NCI-H2081 treated with DMSO at 0.1 percent for 48 hours (cell line): ENCODE measurements around the gene FLCN.

Experiments
- DNase-seq: peaks from one replicate; lab custom pipeline; 2025; lab: John Stamatoyannopoulos, UW

FLCN gene

DNA sequence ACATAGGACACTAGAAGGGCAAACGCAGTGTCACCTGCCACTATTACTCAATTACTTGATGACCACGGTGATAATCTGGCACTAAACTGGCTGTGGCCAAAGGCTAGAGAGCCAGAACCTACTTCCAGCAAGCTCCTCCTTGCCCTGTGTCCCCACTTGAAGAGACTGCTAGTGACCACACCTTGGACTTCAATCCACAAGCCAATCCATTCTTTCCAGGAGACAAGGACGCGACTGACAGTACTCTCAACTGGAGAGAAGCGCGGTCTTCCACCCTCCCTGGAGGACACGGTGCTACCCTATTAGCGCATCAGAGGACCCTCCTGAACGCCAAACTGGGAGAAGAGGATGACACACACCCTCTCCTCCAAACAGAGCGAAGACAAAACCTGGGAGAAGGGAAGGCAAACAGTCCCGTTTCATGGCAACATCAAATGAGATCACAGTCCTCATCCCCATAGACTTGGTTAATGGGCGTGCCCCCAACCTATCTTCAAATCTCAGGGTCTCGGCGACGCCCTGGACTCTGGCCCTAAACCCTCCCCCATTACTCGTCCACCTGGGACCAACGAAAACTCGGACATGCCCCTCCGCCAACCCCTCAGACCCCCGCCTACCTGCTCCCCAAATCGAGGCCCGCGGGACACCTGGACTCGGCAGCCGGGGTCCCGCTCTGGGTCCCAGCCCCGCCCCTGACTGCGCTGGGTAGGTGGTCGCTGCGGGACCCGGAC, 508 bp downstream of the FLCN start:
- DNase-seq: no peak

DNA sequence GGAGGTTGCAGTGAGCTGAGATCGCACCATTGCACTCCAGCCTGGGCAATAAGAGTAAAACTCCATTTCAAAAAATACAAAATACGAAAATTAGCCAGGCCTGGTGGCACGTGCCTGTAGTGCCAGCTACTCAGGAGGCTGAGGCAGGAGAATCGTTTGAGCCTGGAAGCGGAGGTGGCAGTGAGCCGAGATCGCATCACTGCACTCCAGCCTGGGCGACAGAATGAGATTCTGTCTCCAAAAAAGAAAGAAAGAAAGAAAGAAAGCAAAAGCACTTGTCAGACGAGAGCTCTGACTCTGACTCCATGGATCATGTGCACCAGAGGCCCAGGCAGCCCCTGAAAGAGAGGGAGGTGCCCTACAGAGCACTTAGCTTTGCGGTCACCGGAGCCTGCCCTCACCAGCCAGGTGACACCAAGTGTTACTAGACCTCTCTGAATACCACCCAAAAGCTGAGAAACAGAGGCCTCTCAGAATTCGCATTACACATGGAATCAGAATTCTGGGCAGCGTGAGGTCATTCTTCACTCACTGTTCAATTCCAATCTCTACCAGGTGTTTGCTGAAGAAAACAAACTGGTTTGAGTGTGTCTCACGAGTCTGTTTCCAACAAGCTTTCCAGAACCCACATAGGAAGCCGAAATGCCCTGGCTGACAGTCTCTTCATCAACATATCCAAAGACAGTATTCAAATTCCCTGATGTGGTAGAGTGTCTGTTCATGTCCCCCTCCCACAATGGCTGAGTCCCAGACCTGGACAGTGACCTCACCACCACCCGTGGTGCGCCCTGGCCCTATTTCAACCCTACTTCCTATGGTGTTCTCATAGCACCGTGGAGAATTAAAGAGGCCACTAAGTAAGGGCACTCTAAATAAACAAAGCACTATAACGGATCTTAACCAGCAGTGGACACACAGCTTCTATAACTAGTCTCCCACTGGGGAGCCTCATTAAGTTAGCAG, 1.5 kb downstream of the FLCN start:
- no peak for DNase-seq

DNA sequence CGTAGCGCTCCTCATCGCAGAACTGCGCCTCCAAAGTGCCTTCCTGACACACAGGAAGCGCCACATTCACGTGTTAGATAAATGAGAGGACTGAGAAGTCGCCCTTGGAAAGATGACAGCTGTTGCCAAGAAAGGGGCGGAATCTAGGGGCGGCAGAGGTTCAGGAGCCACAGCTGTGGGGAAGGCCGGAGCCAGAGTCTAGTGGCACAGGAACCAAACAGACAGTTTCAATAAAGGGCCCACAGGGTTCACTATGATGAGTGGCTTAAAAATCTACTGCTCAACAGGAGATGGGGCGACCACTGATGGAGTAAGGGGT, 4.7 kb downstream of the FLCN start:
- no peak for DNase-seq

DNA sequence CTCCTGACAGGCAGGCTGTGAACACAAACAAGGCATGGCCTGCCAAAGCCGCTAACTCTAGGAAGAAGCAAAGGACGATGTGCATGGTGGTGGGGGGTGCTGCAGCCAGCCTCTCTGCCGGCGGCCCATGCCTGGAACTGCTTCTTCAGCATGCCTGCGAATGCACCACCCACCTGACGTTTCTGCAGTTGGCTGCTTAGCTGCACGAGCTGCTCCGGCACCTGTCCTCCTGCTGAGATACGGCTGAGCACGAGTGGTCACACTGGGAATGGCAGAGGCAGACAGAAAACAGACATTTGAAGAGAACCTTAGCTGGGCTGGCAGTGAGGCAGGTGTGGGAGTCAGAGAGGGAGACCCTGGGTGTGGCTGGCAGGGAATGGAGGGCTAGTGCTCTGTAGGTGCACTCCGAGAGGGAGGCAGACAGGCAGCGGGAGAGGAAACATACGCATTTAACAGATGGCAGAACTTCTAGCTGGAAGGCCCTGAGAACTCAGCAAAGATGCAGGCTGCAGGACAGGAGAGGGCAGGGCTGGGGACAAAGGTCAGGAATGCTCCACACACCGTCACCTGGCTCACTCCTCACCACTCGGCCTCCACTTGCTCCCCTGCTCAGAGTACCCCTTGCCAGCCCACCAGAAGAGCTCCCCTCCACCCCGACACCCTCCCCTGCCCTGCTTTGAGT, 5.2 kb downstream of the FLCN start:
- DNase-seq: no peak

DNA sequence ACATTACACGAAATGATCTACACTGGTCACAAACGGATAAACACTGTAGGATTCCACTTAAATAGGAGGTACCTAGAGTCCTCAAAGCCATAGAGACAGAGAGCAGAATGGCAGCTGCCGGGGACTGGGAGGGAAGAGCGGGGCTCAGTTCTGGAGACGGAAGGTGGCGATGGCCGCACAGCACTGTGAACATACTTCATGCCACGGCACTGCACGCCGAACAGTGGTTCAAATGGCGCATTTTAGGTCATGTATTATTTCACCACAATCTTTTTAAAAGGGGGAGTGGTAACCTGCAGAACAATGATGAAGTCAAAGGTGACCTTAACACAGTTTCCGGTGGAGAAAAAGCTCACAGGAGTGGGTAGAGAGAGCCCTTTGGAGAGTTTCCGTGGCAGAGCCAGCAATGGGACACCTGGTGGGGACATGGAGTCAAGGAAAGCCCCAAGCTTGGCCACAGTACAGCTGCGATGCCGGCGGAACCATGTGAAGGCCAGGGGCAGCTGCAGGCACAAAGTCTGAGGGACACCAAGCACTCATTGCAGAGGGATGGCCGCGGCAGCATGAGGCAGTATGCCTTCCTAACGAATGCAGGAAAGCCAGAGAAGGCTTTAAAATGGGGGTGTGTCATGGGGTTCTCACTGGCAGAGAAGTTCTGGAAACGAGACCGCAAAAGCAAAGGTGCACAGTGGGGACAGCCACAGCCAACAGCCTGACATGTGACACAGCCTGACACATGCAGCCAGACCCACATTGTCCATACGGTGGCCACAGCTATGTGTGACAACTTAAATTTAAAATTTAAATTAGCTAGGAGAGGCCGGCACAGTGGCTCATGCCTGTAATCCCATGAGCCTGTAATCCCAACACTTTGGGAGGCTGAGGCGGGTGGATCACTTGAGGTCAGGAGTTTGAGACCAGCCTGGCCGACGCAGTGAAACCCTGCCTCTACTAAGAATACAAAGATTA, 7.3 kb downstream of the FLCN start:
- no peak for DNase-seq

DNA sequence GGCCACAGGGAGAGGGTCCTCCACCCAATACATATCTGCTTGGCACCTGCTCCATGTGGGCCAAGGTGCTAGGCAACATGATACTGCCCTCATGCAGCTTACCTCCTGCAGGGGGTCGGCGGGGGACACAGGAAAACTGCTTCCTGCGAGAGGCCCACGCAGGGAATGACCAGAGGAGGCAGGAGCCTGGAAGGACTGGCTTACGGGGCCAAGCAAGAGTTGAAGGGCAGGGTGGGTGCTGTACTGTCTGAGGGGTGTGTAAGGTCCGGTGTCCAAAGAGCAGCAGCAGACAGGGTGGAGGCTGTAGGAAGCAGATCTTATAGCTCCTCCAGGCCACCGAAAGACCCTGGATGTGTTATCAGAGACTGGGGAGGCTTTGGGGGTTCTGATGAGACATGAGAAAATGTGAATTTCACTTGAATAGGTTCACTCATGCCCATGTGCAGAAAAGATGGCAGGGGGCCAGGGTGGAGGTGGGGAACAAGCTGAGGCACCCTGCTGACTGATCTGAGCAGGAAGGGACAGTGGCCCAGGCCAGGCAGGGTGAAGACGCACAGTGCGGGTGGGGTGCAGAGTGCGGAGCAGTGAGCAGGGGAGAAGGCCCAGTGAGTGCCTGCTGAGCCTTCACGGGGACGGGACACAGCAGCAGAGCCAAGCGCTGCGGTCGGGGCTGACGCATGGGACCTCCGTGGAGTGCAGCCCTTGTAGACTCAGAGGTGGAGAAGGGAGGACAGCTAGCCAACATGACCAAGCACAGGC, 8.3 kb downstream of the FLCN start:
- DNase-seq: no peak

DNA sequence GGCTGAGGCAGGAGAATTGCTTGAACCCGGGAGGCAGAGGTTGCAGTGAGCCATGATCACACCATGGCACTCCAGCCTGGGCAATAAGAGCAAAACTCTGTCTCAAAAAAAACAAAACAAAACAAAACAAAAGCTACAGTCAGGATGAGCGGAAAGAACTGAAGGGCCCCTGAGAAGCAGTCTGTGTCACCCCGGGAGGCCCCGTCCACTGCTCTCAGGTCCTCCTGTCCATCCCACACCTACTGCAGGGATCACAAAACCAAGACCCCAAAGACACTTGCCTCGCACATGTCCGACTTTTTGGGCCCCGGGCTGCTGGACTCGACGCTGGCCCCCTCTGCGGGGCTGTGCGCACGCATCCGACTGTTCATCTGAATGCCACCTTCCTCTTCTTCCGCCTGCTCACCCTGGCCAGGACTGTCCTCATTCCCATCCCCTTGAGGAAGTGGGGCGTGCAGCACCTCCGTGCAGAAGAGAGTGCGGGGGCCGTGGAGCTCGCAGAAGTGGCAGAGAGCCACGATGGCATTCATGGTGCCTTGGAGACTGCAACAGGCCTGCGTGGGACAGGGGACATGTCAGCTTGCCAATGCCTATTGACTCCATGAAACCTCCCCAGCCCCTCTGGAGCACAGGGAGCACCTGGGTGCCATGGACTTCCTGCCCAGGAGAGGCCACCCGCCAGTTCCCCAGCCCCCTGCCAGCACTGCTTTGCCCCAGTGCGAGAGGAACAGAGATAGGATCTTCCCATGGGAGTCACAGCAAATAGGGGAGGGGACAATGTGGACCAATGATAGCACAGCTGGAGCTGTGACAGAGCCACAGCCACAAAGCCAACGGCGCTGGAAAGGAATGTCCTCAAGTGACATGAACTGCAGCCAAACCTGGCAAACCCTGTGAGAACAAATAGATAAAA, 9.1 kb downstream of the FLCN start:
- DNase-seq: no peak

DNA sequence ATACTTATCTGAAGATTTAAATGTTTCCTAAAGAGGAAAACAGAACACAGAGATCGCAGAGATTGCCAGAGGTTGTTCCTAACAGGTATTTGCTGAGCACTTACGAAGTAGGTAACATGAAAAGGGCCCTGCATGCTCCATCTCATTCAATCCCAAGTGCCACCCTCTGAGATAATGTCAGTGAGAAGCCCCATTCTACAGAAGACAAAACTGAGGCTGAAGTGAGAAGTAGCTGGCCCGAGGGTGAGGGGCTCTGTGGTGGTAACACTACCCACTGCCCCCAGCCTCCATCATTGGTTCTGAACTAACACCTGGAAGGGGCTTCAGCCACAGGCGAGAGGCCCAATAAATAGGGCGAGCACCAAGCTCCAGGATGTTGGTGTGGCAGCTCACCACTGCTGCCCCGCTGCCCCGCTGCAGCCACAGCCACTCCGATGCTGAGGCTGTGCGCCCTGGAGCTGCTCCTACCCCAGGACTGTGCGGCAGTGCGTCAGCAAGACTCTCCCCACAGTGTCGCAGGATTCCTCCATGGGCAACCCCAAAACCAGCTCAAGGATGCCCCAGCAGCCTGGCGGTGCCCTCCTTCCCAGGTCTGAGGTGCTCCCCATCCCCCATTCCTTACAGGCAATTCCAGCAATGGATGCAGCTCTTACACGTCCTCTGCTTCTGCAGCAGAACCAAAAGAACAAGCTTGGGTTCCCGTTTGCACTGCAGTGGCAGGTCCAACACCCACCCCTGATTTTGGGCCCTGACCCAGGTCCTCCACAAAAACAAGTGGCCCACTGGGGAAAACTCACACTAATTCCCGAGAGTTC, 10.3 kb downstream of the FLCN start:
- no peak for DNase-seq

DNA sequence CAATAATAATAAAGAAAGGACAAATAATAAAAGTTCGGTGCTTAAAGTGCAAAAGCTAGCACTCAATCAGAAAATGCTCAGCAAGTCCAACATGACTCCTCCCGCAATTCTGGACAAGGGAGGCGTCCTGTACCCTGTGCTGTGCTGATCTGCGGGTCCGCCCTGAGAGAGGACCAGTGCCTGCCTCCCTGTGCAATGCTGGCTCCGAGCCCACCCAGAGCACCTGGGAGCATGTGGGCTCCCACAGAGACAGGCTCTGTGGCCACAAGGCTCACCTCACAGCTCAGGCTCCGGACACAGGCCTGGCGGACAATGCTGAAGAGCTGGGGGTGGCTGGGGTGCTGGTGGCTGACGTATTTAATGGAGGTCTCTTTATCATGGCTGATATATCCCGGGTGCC, 11.1 kb downstream of the FLCN start:
- no peak for DNase-seq

DNA sequence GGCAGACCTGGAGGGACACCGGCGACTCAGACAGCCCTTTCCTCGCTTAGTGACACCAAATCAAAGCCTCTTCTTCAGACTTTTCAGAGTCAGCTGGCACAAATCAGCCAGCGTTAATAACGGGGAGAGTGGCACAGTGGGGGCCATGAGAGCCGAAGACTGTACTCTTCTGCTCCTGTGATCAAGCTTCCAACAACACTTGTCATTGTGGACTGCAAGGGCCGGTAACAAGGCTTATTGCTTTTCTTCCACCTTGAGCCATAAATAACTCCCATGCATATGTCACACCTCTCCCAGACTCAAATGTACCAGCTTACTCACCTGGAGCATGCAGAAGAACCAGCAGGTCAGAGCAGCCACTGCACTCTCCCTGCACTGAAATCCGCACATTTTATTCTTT, 12.8 kb downstream of the FLCN start:
- DNase-seq: no peak

DNA sequence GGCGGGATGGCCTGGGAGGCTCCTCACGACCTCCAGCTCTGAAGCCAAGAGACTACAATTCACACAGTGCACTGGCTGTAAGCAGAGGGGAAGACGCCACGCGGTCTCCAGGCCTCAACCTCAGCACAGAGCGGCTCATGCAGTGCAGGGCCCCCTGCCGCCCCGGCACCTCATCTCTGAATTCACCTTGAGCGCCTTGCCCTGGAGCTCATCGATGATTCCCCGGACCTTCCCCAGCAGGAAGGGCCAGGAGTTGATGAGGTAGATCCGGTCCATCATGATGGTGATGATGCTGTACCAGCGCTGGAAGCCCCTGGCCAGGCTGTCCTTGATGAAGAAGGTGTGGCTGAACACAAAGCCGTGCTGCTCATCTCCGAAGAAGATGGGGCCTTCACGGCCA, 13.2 kb downstream of the FLCN start:
- DNase-seq: no peak

DNA sequence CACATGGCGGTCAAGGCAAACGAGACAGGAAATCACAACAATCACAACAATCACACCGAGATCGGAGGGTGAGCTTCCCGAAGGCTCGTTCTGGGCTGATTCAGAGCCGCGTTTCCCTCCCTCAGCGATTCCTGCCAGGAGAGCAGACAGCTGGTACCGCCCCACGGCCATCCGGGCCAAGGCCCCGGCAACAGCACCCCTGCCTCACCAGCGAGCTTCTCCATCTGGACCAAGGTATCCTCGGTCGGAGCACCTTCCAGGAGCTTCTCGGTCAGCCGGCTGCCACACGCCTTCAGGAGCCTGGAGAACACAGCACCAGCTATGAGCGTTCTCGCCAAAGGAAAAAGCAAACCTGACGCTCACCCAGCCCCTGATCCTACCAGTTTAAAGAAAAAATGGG, 15.6 kb downstream of the FLCN start:
- DNase-seq: no peak

DNA sequence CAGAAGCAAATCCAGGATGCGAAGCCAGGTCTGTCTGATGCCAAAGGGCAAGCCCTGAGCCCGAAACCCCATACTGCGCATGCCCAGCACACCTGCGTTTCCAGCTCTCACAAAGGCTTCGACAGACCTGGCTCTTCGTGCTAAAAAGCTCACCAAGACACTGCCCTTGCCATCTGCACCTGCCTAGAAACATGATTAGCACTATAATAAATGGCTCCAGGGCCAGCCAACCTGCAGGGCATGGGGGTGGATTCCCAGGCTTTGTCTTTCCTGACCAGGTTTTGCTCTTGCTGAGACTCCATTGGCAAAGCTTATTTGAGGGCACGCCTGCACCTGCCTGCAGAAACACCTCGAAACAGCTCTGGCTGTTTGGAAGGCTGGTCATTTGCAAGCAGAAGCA, 16.4 kb downstream of the FLCN start:
- DNase-seq: no peak

DNA sequence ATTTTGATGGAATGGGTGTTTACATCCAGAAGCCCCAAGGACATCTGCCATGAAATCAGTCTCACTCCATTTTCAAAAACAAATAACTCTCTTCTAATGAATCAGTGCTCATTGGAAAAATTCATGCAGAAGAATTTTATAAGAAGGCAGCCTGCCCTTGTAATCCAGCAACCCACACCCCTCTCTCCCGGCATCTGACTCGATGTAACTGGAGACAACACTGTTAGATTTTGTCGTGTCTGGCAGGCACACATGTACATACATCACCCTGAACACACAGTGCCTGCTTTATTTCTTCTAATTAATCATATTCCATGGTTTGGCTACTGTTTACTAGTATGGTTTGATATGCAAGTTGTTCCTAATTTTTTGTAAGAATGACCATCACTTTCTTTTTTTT, 19.0 kb downstream of the FLCN start:
- DNase-seq: no peak

DNA sequence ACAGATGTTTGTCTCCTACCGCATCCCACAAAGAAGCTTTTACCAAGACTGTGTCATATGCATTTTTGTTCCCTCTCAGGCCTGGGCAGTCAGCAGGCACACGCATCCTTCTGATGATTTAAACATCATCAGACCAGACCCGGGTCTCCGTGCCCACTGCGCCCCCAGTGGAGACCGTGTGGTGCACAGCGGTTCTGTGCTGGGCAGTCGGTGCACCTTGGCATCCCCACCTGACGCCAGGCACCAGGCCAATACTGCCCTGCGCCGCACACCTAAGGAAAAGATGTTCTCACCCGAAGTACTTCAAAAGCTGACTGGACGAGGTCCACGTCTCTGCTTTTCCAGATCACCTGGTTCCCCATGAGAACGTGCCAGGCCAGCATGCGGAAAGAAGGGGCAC, 20.2 kb downstream of the FLCN start:
- no peak for DNase-seq

DNA sequence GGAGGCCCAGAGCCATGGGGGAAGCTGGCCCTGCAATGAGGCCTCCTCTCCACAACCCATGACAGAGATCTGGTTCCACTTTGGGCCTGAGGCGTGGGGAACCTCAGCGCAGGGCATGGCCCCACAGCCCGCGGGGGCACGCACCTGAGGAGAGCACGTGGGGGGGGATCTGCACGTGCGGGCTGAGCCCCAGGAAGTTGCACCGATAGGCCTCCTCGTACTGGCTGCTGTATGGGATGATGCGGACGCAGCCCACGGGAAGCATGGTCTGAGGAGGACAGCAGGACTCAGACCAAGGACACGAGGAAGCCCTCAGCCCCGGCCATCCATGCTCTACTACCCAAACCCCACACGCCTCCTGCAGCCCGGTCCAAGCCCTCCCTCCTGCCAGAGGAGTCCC, 20.7 kb downstream of the FLCN start:
- no peak for DNase-seq

DNA sequence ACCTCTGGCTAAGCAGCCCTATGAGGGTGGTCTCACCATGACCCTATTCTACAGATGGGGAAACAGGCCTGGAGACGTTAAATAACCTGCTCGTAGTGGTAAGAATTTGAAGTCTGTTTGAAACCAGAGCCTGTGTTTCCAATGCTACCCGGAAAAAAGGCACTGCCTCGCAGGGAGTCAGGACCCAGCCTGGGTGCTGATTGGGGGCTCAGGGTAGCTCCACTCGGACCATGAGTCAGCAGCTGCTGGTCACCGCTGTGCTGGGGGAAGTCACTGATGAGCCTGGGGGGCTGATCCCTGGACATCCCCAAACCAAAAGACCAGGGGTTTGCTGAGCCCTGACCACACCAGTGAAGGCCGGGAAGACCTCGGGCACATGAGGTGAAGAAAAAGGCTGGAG, 21.4 kb downstream of the FLCN start:
- no peak for DNase-seq

DNA sequence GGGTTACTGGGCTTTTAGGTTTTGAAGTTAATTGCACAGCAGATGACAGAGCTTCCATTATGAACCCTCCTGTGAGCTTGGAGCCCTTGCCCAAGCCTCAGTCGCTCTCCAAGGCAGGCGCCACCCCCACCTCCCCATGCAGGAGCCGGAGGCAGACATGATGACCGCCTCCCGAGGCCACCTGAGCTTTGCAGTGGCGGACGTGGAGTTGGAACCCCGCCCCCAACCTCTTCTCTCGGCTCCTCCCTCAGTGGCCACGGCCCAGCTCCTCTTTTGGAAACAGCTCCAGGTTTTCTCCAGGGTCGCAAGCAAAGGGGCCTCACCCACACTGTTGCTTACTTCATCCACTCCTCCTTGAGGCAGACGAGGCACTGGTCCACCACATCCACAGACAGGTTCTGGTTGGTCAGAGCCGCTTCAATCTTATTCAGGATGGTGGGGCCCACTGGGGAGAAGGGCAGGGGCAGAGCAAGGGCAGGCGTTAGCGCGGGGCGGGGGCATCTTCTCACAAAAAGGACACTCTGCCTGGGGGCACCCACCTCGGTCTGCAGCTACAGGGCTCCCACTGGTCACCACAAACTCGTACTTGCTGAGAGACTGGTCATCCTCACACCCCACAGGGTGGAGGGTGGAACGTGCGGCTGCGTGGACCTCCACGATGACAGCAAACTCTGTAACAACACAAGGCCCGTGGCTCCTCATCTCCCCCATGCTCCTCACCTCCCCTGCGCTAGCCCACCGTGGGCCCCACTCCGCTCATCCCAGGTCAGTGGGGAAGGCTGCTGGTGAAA, 22.1 kb downstream of the FLCN start:
- DNase-seq: no peak
